Hepatocyte (in vitro differentiated cells): ENCODE results near the gene KIAA1217. TPM values are rescaled to one million over a fixed set of nuclear protein-coding genes. Genes with fewer than 3 reads are reported as not detected.

ENCODE experiments used
- DNase-seq: peaks from one replicate; pipeline ENCODE4 v3.0.0-alpha.2; 2016; ENCODE audit warnings: low spot score
- H2AFZ ChIP-seq: fragments of 200-600 bp; sonication (generic); 2 replicates; pipeline ENCODE4 v1.6.0; 2016; ENCODE audit warnings: antibody characterized with exemption, mild to moderate bottlenecking
- H3K27ac ChIP-seq: fragments of 200-600 bp; sonication (generic); 2 replicates; pipeline ENCODE4 v1.5.1; 2016; ENCODE audit warnings: mild to moderate bottlenecking
- H3K27me3 ChIP-seq: fragments of 200-600 bp; sonication (generic); 2 replicates; pipeline ENCODE4 v1.6.1; 2016
- H3K36me3 ChIP-seq: fragments of 200-600 bp; sonication (generic); replicated peaks from 2 replicates; pipeline ENCODE4 v1.5.1; 2016; ENCODE audit warnings: low read depth; ENCODE audit not compliant: insufficient read depth
- H3K4me1 ChIP-seq: fragments of 200-600 bp; sonication (generic); 2 replicates; pipeline ENCODE4 v1.5.1; 2016; ENCODE audit warnings: mild to moderate bottlenecking, moderate library complexity; ENCODE audit not compliant: insufficient read depth
- H3K4me2 ChIP-seq: fragments of 200-600 bp; sonication (generic); 2 replicates; pipeline ENCODE4 v1.6.0; 2016
- H3K4me3 ChIP-seq: fragments of 200-600 bp; sonication (generic); 2 replicates; pipeline ENCODE4 v1.5.1; 2016; ENCODE audit warnings: mild to moderate bottlenecking
- H3K79me2 ChIP-seq: fragments of 200-600 bp; sonication (generic); 2 replicates; pipeline ENCODE4 v1.6.0; 2017; ENCODE audit warnings: mild to moderate bottlenecking
- H3K9me2 ChIP-seq: fragments of 200-600 bp; sonication (generic); replicated peaks from 2 replicates; pipeline ENCODE4 v1.6.0; 2017; ENCODE audit warnings: mild to moderate bottlenecking; ENCODE audit not compliant: insufficient read depth
- H3K9me3 ChIP-seq: fragments of 200-600 bp; sonication (generic); 2 replicates; pipeline ENCODE4 v1.5.1; 2016; ENCODE audit warnings: low read depth, mild to moderate bottlenecking
- H4K20me1 ChIP-seq: fragments of 200-600 bp; sonication (generic); 2 replicates; pipeline ENCODE4 v1.6.0; 2016; ENCODE audit warnings: mild to moderate bottlenecking; ENCODE audit not compliant: insufficient read depth, poor library complexity, severe bottlenecking
- CTCF ChIP-seq: fragments of 200-600 bp; sonication (generic); IDR thresholded peaks from 2 replicates; pipeline ENCODE4 v1.5.1; 2016; ENCODE audit warnings: antibody characterized with exemption, mild to moderate bottlenecking; ENCODE audit not compliant: poor library complexity
- EZH2 ChIP-seq: fragments of 200-600 bp; sonication (generic); IDR thresholded peaks from 2 replicates; pipeline ENCODE4 v1.6.1; 2016; ENCODE audit warnings: antibody characterized with exemption, mild to moderate bottlenecking, borderline replicate concordance
- EZH2phosphoT487 ChIP-seq: fragments of 200-600 bp; sonication (generic); IDR thresholded peaks from one replicate; pipeline ENCODE4 v1.6.1; 2018; ENCODE audit warnings: antibody characterized with exemption, mild to moderate bottlenecking, low read depth, moderate library complexity; ENCODE audit not compliant: unreplicated experiment, severe bottlenecking
- WGBS: methylation state at CpG from one replicate; pipeline ENCODE4 v1.1.6; 2016; ENCODE audit warnings: low lambda C conversion rate; ENCODE audit errors: missing lambda C conversion rate; 5-methylcytosine and 5-hydroxymethylcytosine counted together
- polyA plus RNA-seq: library from polyadenylated mRNA; unstranded; fragments of >200 nt; fragmentation: Nextera tagmentation; extraction: Ambion mirVana; gene quantifications from 2 replicates; pipeline ENCODE4 v1.2.1, GENCODE V29; 2016
- total RNA-seq: library from RNA; depleted of rRNA; stranded (reverse); fragments of >200 nt; gene quantifications from 2 replicates; pipeline ENCODE4 v1.2.3, GENCODE V29; 2014

KIAA1217 gene
- total and polyA plus RNA-seq, 2 experiments from 2014 or later, result 31.6 to 33.2 TPM

- Histone ChIP-seq H3K79me2 (peaks cover 10% of the 10 kb centered on the region), H3K9me2 (no peaks in the 10 kb centered on the region), H3K27me3 (no peaks in the 10 kb centered on the region), H3K9me3 (no peaks in the 10 kb centered on the region), H3K4me3 (no peak overlapping the region), H3K4me1 (peaks cover 2% of the 10 kb centered on the region), H3K4me2 (no peak overlapping the region), H2AFZ (no peak overlapping the region), H4K20me1 (no peaks in the 10 kb centered on the region), H3K27ac (no peak overlapping the region), H3K36me3 (peaks cover 4% of the 10 kb centered on the region)
- TF ChIP-seq EZH2, result no peak
- TF ChIP-seq CTCF, result no peak
- no peak for TF ChIP-seq EZH2phosphoT487
- 84% methylated on average over 1 of the region's 1 CpG for WGBS
- DNase-seq, result no peak
Measured at GRCh38 chr10:24339387-24339786, 130.4 kb downstream of the KIAA1217 start.

- DNase-seq, result no peak
- Histone ChIP-seq H3K27ac (no peak overlapping the region), H3K79me2 (peaks cover 10% of the 10 kb centered on the region), H3K4me2 (no peak overlapping the region), H3K9me2 (no peaks in the 10 kb centered on the region), H3K4me3 (no peak overlapping the region), H3K27me3 (no peaks in the 10 kb centered on the region), H3K36me3 (peaks cover 4% of the 10 kb centered on the region), H4K20me1 (no peaks in the 10 kb centered on the region), H3K4me1 (peaks cover 11% of the 10 kb centered on the region), H2AFZ (no peak overlapping the region), H3K9me3 (no peaks in the 10 kb centered on the region)
- 74% methylated on average over 6 of the region's 6 CpGs for WGBS
- no peak for TF ChIP-seq EZH2
- TF ChIP-seq EZH2phosphoT487, result no peak
- no peak for TF ChIP-seq CTCF
Measured at GRCh38 chr10:24340446-24340845, 131.5 kb downstream of the KIAA1217 start.

- Histone ChIP-seq H3K27me3 (no peaks in the 10 kb centered on the region), H3K4me3 (no peak overlapping the region), H2AFZ (no peak overlapping the region), H3K27ac (no peak overlapping the region), H3K9me2 (no peaks in the 10 kb centered on the region), H4K20me1 (no peaks in the 10 kb centered on the region), H3K9me3 (no peaks in the 10 kb centered on the region), H3K4me1 (peaks cover 11% of the 10 kb centered on the region), H3K4me2 (no peak overlapping the region), H3K36me3 (peaks cover 4% of the 10 kb centered on the region), H3K79me2 (peaks cover 12% of the 10 kb centered on the region)
- no peak for DNase-seq
- TF ChIP-seq EZH2 (no peak), CTCF (no peak), EZH2phosphoT487 (no peak)
- 87% methylated on average over 7 of the region's 7 CpGs for WGBS
Measured at GRCh38 chr10:24340883-24341282, 131.9 kb downstream of the KIAA1217 start.

- peaks cover 4% of the 10 kb centered on the region for H3K36me3 ChIP-seq
- no peaks in the 10 kb centered on the region for H4K20me1 ChIP-seq
- H3K79me2 ChIP-seq, result peaks cover 13% of the 10 kb centered on the region
- no peak overlapping the region for H3K4me3 ChIP-seq
- H3K9me3 ChIP-seq, result no peaks in the 10 kb centered on the region
- H3K27ac ChIP-seq, result no peak overlapping the region
- H3K27me3 ChIP-seq, result no peaks in the 10 kb centered on the region
- WGBS, result 93% methylated on average over 4 of the region's 4 CpGs
- H3K4me1 ChIP-seq, result peaks cover 11% of the 10 kb centered on the region
- H2AFZ ChIP-seq, result no peak overlapping the region
- H3K4me2 ChIP-seq, result no peak overlapping the region
- no peak for TF ChIP-seq CTCF
- no peak for TF ChIP-seq EZH2
- TF ChIP-seq EZH2phosphoT487, result no peak
- H3K9me2 ChIP-seq, result no peaks in the 10 kb centered on the region
- no peak for DNase-seq
Measured at GRCh38 chr10:24341371-24341770, 132.4 kb downstream of the KIAA1217 start.
